ENCODE results near the gene ATG10.
A peak's percentile ranks its signal among the peaks of the same experiment; 100 is the strongest.

The ATG10 gene

DNA sequence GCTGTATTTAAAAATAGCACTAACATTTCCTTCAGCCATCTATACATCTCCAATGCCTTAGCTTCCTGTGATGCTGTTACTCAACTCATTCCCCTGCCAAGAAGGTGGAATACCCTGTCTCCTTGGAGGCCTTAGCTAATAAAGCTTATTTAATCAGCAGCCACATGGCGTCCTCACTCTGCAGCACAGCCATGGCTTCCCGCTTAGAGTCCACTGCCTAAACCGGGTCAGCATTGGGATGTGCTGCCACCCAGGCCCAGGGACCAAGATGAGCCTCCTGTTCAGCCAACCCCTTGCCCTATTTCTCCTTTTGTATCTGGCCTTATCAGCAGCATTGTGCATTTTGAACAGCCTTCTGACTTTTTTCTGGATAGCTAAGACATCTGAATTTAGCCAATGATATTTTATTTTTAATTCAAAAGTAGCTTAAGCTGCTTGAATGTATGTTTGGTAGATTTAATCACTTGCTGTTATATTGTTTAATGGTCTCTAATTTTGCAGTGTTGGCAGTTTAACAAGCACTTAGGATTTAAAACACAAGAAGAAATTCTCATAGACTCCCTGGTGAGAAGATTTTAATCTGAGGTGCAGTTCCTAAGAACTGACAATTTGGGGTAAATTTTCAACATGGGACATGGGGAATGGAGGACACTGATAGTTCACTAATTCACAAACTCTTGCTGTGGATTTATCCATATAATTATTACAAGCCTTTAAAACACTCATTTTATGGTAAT, 193.3 kb downstream of the ATG10 start:
- no peak for DNase-seq (ENCODE audit: low read depth)

GRCh38 chr5:82165740-82166530, 194.1 kb downstream of the ATG10 start:
- peak; percentile 8 for DNase-seq (ENCODE audit: low read depth)

DNA sequence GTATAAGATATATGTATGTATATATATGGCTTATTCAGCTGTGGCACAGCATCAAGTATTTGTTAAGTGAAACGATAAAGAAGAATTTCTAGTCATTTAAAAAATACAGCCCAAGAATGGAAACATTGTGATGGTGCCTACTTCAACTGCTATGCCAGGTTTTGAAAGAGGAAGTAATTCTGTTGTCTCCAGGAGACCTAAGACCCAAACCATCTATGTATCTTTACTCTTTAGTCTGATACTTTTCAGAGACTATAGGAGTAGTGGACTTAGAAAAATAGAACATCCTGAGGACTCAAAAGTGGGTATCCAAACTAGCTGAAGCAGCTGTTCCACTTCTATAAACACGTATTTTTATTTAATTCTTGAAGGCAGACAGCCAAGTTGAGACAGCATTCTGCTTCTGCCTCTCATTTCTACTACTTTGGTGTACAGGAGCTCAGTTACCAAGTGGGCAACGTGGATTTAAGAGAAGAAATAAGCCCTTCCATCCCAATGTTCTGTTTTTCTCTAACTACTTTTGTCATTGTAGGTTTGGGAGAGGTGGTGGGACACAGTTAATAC, 195.6 kb downstream of the ATG10 start:
- DNase-seq (ENCODE audit: low read depth): no peak

- DNase-seq (ENCODE audit: low read depth): no peak
Observed at GRCh38 chr5:82168294-82168693, 196.5 kb downstream of the ATG10 start.

- DNase-seq (ENCODE audit: low read depth): no peak
Observed at GRCh38 chr5:82169892-82170291, 198.1 kb downstream of the ATG10 start.

DNA sequence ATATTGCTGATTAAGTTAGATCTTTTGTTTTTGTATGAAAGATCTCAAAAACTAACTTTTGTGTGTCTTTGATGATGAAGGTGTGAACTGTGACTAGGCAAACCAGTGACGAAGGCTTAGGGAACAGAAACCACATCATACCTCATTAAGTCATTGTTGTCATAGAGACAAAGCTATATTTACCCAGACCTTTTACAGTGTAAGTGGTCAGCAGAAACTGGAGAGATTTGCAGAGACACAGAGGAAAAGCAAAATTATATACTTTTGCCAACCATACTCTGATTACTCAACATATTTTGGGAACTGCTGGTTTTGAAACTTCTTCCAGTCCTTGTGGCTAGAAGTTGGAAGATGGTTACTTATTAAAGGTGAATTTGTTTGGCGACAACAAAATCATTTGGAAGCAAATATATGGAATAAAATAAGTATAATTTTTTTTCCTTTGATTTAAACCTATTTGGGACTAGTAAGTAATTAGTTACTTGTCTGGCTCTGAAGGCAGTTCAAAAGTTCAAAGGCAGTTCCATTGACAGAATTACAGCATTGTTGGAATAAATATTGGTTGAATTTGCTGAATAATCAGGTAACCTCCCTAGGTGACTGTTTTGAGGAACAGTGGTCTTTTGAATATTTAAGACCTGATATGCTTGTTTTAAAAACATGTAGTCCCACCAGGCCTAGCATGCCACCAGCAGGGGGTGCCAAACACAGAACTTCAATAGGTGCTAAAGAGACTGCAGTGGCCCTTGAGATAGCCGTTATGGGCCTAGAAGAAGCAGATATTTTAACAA, 202.5 kb downstream of the ATG10 start:
- peak; percentile 19 for DNase-seq (ENCODE audit: low read depth)

GRCh38 chr5:82174919-82175219, 203.0 kb downstream of the ATG10 start:
- no peak for DNase-seq (ENCODE audit: low read depth)

- no peak for DNase-seq (ENCODE audit: low read depth)
Observed at GRCh38 chr5:82176115-82176814, 204.4 kb downstream of the ATG10 start.

- DNase-seq (ENCODE audit: low read depth): no peak
Observed at GRCh38 chr5:82178378-82178777, 206.6 kb downstream of the ATG10 start.

- no peak for DNase-seq (ENCODE audit: low read depth)
Observed at GRCh38 chr5:82182662-82183061, 210.8 kb downstream of the ATG10 start.

DNA sequence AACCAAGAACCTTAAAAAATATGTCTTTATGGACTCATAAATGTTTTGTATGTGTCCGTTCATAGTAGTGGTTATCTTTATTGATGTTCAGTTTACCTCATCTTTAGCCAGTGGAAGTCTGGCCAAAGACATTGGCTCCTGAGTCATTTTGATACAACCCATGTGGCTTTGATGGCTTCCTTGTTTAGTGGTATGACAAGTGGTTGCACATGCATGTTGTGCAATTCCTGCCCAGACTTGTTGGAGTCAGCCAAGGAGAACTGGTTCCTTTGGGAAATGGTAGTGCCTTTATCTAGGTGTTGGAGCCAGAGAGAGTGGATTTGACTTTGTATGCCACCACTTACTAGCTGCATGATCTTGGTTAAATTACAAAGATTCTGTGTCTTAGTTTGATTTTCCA, 212.0 kb downstream of the ATG10 start:
- DNase-seq (ENCODE audit: low read depth): no peak

DNA sequence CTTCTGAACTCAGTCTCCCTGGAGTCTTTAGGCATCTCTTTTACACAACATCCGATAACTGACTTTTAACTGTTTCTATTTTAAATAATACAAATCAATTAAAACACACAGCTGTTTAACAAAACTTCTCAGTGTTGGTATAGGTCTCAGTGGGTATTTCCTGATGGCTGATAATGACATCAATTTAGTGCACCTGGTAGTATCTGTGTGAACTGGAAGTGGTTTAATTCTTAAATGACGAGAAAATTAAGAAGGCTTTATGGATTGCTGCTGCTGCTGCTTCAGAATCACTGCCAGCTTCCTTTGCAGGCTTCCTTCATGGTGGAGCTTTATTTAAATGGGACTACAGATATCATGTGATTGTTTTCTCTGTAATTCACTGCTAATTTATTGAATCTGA, 214.0 kb downstream of the ATG10 start:
- no peak for DNase-seq (ENCODE audit: low read depth)

GRCh38 chr5:82197550-82197949, 225.7 kb downstream of the ATG10 start:
- no peak for DNase-seq (ENCODE audit: low read depth)

DNA sequence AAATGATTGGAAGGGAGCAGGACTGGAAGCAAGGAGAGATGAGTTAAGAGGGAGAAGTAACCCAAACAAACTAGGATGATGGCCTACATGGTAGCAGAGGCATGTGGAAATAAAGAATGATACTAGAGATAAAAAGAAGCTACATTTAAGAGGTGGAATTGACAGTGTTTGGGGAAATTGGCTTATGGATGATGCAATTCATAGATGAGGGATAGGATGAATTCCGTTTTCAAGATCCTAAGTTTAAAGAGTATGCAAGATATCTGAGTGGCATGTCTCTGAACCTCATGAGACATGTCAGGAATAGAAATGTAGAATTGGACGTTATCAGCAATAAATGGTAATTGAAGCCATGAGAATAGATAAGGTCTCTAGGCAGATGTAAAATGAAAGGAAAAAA, 232.7 kb downstream of the ATG10 start:
- no peak for DNase-seq (ENCODE audit: low read depth)

DNA sequence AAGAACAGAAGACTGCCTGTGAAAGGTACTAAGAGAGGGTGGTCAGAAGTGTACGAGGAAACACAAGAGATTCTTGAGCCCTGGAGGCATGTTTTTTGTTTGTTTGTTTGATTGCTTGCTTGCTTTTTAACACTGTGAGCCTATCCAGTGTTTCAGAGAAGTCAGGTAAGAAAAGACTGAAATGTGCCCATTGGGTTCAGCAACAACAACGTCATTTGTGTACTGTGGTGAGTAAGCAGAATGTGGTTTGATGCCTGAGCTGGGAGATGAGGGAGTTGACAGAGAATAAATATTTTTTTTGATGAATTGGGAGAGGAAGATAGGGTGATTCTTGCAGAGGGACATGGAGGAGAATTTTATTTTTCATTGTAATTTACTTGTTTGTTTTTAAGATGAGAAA, 233.2 kb downstream of the ATG10 start:
- no peak for DNase-seq (ENCODE audit: low read depth)

DNA sequence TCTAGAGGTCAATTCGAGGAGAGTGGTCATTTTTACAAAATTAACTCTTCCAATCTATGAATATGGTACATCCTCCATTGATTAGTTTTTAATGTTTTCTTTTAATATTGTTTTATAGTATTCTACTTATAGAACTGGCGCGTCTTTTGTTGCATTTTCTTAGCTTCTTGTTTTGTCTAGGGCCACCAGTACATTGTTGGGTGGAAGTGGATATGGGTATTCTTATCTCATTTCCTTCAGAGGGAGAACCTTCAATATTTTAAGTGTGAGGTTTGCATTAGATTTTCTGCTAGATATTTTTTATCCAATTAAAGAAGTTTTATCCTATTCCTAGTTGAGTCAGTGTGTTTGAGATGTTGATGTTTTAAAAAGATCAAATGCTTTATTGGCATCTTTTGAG, 236.5 kb downstream of the ATG10 start:
- DNase-seq (ENCODE audit: low read depth): no peak

DNA sequence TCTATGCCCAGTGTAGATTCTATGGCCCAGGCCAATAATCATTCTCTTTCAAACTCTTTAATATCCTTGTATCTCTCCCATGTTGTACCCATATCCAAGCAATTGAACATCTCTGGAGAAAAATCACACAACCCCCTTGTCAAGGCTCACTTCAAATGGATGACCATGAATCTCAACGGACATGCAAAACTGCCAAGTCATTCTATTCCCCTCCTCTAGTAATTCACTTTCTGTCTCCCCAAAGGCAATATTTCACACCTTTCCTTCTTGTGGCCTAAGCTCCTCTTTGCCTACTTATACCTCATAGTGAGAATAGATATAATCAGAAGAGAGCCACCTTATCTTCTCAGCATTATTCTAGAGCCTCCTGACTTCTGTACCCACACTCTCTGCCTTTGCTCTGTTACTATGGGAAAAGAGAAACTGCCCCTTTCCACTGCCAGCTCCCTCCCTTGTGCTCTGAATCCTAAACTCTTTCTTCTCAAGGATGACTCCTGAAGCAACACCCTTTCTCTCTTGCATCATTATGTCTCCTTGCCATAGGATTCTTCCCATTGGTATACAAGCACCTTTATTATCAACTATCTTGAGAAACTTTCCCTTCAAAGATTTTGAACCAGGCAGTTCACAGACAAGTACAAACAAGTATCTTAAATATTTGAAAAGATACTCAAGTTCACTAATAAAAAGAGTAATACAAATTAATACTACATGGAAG, 240.2 kb downstream of the ATG10 start:
- no peak for DNase-seq (ENCODE audit: low read depth)

- no peak for DNase-seq (ENCODE audit: low read depth)
Observed at GRCh38 chr5:82217917-82218316, 246.1 kb downstream of the ATG10 start.

DNA sequence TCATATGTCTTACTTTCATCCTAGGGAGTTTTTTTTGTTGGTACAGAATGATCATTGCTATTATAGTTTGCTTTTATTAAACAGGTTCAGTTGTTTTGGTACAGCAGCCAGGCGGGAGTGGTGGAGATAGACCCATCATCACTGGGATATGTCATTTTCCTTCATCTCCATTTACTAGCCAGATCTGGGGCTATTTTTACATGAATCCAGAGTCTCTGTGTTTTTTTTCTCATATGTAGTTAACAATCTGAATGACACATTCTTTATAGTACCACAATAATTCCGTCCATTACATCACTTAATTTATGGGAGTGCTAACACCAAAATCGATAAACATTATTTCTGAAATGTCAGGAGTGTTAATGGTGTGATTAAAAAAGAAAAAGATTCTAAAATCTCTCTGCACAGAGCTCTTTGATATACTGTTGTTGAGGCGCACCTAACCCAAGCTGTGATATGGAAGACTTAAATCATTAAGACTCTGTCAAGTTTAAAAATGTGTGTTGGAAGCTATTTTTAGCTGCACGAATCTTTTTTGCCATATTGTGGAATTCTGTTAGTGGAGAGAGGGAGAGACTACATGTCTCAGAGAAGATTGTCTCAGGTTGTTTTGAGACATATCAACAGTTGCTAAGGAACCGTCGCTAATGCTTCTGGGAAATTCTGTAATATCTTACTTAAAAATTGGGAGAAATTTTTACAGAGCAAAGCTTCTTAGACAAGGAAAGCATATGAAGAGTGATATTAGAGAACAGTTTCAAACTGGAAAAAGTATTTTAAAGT, 246.7 kb downstream of the ATG10 start:
- DNase-seq (ENCODE audit: low read depth): no peak

- no peak for DNase-seq (ENCODE audit: low read depth)
Observed at GRCh38 chr5:82221020-82221419, 249.2 kb downstream of the ATG10 start.

Measured in activated gamma-delta T cell treated with anti-CD3 and anti-CD28 coated beads, Interleukin-2, amount 50 U/mL, for 16 hours (primary cell).